ENCODE data around the gene BLOC1S5. TPM values are rescaled to one million over a fixed set of nuclear protein-coding genes. Genes with fewer than 3 reads are reported as not detected.

The BLOC1S5 gene
- total RNA-seq (2022; extraction: Qiagen RNA extraction) = 5.7 to 9.8 TPM (median 6.9 TPM) in 5 replicates

GRCh38 chr6:8063761-8064637 is at the start of gene BLOC1S5:
BLOC1S5 (minus strand) TSS chr6:8064389; CDS start chr6:8064376, 13 bp downstream.

GRCh38 chr6:8102122-8102958 is 38.2 kb upstream of the BLOC1S5 start, which contains the start of gene EEF1E1:
EEF1E1 (minus strand) TSS chr6:8102548; CDS start chr6:8102521, 27 bp downstream.

Other genes starting within 250 kb of the BLOC1S5 start
- 130 to 140 TPM (median 133 TPM) in 5 replicates for gene TXNDC5, start 153.6 kb downstream of the BLOC1S5 start, total RNA-seq (2022; extraction: Qiagen RNA extraction)
- 51.9 to 76.9 TPM (median 59.1 TPM) in 5 replicates for gene EEF1E1, start 38.2 kb upstream of the BLOC1S5 start, total RNA-seq (2022; extraction: Qiagen RNA extraction)

Measured in A549 treated with AZD2906 at 1 μM for 4 hours (cell line).